Glomerular visceral epithelial cell (primary cell): Measurements from ENCODE around the gene SMO.
A peak's percentile ranks its signal among the peaks of the same experiment; 100 is the strongest.
"Not testable (repeated sequence)": the region's sequence is repeated elsewhere in the genome, so short reads cannot be mapped to it uniquely, and the experiment has no call there.

Source experiments
- DNase-seq: peaks from one replicate; pipeline ENCODE4 v3.0.0-alpha.2; 2016; ENCODE audit errors: extremely low spot score

The SMO gene

GRCh38 chr7:129169686-129170440, 18.6 kb upstream of the SMO start:
- DNase-seq = no peak

GRCh38 chr7:129170441-129171021, 17.9 kb upstream of the SMO start:
- no peak for DNase-seq

GRCh38 chr7:129173861-129174260, 14.6 kb upstream of the SMO start:
- not testable (repeated sequence) for DNase-seq

GRCh38 chr7:129176916-129177710, 11.3 kb upstream of the SMO start:
- no peak for DNase-seq

GRCh38 chr7:129184981-129185670, 3.3 kb upstream of the SMO start:
- no peak for DNase-seq

GRCh38 chr7:129186749-129187260, 1.6 kb upstream of the SMO start:
- DNase-seq = no peak

- no peak for DNase-seq
Measured at GRCh38 chr7:129187681-129188371, 607 bp upstream of the SMO start.

GRCh38 chr7:129188892-129189660, 643 bp downstream of the SMO start:
- peak; percentile 31 for DNase-seq

- DNase-seq = no peak
Measured at GRCh38 chr7:129189661-129190310, 1.4 kb downstream of the SMO start.

GRCh38 chr7:129191272-129191671, 2.8 kb downstream of the SMO start:
- DNase-seq = no peak

GRCh38 chr7:129193892-129194291, 5.5 kb downstream of the SMO start:
- no peak for DNase-seq

- no peak for DNase-seq
Measured at GRCh38 chr7:129197771-129198170, 9.3 kb downstream of the SMO start.

- DNase-seq = no peak
Measured at GRCh38 chr7:129199406-129199805, 11.0 kb downstream of the SMO start.

- DNase-seq = no peak
Measured at GRCh38 chr7:129202058-129202777, 13.8 kb downstream of the SMO start.

GRCh38 chr7:129203050-129203741, 14.8 kb downstream of the SMO start:
- DNase-seq = no peak

GRCh38 chr7:129205126-129205818, 16.8 kb downstream of the SMO start:
- no peak for DNase-seq

- DNase-seq = no peak
Measured at GRCh38 chr7:129205987-129206785, 17.8 kb downstream of the SMO start.
